ENCODE data around the gene CABCOCO1.

GRCh38 chr10:61754587-61755550 is 92.1 kb downstream of the CABCOCO1 start:
- TF ChIP-seq, protein P1, sequence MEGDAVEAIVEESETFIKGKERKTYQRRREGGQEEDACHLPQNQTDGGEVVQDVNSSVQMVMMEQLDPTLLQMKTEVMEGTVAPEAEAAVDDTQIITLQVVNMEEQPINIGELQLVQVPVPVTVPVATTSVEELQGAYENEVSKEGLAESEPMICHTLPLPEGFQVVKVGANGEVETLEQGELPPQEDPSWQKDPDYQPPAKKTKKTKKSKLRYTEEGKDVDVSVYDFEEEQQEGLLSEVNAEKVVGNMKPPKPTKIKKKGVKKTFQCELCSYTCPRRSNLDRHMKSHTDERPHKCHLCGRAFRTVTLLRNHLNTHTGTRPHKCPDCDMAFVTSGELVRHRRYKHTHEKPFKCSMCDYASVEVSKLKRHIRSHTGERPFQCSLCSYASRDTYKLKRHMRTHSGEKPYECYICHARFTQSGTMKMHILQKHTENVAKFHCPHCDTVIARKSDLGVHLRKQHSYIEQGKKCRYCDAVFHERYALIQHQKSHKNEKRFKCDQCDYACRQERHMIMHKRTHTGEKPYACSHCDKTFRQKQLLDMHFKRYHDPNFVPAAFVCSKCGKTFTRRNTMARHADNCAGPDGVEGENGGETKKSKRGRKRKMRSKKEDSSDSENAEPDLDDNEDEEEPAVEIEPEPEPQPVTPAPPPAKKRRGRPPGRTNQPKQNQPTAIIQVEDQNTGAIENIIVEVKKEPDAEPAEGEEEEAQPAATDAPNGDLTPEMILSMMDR (IDR thresholded peaks at IDR 0.05; ENCODE audit: low read depth, low read length): no peak
- TF ChIP-seq EZH2phosphoT487 (IDR thresholded peaks at IDR 0.05; ENCODE audit: low read depth): no peak
